HG02623 (cell line): ENCODE data around the gene POU5F2.

Experiments
- ATAC-seq: cut with Tn5 transposase; IDR thresholded peaks from one replicate; pipeline ENCODE4 v1.9.1; 2021; ENCODE audit warnings: moderate library complexity; ENCODE audit not compliant: unreplicated experiment

Gene POU5F2

DNA sequence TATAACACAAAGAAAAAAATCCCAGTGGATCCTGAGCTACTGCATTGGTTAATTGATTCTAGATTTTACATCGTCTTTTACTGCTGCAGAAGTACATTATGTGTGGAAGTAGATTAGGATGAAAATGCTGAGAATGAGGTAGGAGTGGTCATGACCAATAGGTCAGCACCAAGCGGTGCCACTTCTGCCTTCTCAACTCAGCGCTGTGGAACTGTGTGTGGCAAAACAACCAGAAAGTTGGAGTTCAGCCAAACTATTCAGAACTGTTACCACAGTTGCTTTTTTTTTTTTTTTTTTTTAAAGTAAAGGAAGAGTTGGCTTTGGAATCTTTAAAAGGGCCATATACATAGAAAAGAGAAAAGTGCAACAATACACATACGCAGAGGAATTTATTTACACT, 24.2 kb downstream of the POU5F2 start:
- no peak for ATAC-seq

DNA sequence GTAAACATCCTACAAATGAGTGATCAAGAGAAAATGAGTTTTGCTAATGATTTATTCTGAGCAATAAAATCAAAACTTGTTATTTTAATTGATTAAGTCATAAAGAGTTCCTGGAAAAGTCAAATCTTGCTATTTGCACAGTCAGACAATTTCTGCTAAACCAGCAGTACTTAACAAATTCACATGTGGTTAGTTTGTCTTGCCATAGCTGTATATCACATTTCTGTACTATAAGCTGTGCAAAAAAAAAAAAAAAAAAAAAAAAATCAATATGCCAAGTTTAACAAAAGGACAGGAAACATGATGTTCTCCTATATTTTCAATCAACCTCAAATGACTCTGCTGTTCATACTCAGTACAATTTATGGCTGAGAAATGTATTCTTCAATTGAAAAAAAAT, 24.9 kb downstream of the POU5F2 start:
- no peak for ATAC-seq

DNA sequence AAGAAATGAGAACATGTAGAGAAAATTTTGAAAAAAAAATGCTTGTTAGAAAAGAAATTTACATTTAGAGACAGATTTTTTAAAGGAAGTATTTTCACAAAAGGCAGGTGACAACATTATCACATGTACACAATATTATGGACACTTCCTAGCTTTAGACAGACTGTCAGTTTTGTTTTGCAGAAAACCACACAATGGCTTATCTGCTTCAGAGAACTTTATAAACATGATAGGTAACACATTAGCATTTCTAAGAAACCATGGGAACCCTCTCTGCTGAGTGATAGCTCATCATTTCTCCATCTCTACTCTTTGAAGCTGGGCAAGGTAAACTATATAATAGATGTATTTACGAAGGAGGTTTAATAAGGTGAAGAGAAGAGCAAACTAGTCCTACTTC, 25.6 kb downstream of the POU5F2 start:
- no peak for ATAC-seq

- ATAC-seq: no peak
Observed at GRCh38 chr5:93715327-93715726, 26.1 kb downstream of the POU5F2 start.

- ATAC-seq: no peak
Observed at GRCh38 chr5:93708442-93708841, 33.0 kb downstream of the POU5F2 start.

GRCh38 chr5:93705896-93706295, 35.5 kb downstream of the POU5F2 start:
- no peak for ATAC-seq

DNA sequence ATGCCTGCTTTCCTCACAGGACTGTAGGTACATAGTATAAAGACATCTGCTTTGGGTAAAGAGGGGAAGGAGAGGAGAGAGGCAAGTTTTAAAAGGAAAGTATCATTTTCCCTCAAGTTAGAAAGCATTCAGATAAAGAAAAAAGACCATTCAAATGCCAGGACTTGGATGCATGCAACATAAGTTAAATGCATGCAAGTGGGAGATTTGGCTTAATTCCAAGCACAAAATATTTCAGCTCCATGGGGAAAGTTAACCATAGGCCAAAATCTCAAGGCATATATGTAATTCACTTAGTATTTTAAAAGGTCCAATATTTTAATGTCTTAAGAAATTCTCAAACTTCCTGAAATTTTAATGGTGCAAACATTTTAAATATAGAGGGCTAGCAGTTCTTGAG, 36.4 kb downstream of the POU5F2 start:
- ATAC-seq: no peak

GRCh38 chr5:93691997-93692396, 49.4 kb downstream of the POU5F2 start:
- ATAC-seq: no peak
